Activated CD8-positive, alpha-beta memory T cell treated with anti-CD3 and anti-CD28 coated beads, Interleukin-2, amount 50 U/mL, for 1 hour (primary cell): ENCODE data around the gene GPR108.
"Not testable (repeated sequence)": the region's sequence is repeated elsewhere in the genome, so short reads cannot be mapped to it uniquely, and the experiment has no call there.

Experiments
- DNase-seq: peaks from one replicate; pipeline ENCODE4 v3.0.0-alpha.2; 2020; ENCODE audit errors: extremely low read depth

GPR108 gene

DNA sequence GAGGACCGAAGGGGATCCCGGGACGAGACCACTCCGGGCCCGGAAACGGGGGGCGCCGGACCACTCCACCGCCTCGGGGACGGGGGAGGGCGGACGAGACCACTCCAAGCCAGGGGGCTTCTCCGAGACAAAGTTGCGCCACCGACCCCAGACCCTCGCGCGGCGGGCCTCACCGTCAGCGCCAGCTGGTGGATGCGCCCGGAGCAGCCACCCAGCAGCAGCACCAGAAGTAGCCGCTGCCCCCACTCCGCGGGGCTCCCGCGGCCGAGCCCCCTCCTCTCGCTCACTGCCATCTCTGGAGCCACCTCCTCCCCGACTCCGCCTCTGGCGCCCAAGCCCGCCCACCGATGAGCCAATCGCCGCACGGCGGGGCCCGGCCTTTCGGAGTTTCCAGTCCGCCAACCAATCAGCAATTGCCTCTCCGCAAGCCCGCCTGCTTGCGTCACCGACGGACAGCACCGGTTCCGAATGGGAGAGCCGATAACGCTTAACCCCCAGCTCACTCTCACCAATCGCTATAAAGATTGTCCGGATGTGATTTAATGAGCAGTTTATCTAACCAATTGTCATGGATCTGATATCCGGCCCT lies at the start of gene GPR108:
Gene GPR108 (minus strand): TSS at position 297 of the 589 bp plus-strand sequence. CDS start 4 bp downstream, at position 293.
- peak; percentile 96 for DNase-seq

DNA sequence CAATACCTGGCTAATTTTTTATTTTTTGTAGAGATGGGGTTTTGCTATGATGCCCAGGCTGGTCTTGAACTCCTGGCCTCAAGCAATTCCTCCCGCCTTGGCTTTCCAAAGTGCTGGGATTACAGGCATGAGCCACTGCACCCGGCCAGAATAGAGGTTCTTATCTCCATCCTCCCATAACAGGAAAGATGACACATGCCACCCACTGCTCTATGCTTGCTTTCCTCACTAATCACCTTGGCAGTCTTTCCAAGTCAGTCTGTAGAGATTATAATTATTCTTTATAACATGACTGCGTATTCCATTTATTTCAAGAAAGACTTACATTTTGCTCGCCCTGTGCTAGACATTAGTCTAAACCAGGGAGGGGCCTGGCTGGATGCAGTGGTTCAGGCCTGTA lies 41.8 kb upstream of the GPR108 start:
- DNase-seq: no peak

DNA sequence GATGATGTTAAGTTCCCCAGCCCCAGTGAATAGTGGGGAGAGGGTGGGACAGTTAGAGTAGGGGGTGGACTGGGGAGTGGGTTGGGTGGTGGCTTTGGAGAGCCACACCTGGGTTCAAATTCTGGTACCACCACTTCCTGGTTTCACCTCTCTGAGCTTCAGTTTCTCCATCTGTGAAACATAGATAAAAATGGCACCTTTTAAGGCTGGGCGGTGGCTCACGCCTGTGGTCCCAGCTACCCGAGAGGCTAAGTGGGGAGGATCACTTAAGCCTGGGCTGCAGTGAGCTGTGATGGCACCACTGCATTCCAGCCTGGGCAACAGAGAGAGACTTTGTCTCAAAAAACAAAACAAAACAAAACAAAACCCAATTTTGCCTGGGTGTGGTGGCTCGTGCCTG lies 41.0 kb upstream of the GPR108 start:
- DNase-seq: no peak

DNA sequence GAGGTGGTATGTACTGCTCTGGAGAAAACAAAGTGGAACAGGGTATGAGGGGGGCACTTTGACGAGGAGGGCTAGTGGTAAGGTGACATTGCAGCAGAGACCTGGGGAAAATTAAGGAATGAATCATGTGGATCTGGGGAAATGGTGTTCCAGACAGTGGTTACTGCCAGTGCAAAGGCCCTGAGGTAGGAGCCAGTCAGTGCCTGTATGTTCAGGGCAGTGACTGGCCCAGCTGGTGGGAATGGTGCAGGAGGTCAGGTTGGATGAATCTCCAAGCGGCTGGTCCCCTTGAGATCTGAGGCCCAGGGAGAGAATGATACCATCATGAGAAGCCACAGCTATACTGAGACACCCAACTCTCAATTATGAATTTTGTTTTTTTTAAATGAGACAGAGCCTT lies 40.1 kb upstream of the GPR108 start:
- DNase-seq: no peak

DNA sequence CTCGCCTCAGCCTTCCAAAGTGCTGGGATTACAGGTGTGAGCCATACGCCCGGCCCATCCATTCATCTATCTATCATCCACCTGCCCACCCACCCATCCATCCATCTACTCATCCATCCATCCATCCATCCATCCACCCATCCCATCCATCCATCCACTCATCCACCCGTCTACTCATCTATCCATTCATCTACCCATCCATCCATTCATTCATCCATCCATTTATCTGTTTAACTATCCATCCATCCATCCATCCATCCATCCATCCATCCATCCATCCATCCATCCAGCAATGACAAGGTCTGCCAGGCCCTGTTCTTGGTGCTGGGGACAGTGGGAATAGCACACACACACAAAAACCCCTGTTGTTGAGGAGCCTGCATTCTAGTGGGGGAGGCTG lies 39.6 kb upstream of the GPR108 start:
- DNase-seq: no peak

DNA sequence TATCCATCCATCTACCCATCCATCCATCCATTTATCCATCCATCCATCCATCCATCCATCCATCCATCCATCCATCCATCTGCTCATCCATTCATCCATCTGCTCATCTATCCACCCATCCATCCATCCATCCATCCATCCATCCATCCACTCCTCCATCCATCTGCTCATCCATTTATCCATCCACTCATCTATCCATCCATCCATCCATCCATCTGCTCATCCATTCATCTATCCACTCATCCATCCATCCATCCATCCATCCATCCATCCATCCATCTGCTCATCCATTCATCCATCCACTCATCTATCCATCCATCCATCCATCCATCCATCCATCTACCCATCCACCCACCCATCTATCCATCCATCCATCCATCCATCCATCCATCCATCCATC lies 38.7 kb upstream of the GPR108 start:
- not testable (repeated sequence) for DNase-seq

DNA sequence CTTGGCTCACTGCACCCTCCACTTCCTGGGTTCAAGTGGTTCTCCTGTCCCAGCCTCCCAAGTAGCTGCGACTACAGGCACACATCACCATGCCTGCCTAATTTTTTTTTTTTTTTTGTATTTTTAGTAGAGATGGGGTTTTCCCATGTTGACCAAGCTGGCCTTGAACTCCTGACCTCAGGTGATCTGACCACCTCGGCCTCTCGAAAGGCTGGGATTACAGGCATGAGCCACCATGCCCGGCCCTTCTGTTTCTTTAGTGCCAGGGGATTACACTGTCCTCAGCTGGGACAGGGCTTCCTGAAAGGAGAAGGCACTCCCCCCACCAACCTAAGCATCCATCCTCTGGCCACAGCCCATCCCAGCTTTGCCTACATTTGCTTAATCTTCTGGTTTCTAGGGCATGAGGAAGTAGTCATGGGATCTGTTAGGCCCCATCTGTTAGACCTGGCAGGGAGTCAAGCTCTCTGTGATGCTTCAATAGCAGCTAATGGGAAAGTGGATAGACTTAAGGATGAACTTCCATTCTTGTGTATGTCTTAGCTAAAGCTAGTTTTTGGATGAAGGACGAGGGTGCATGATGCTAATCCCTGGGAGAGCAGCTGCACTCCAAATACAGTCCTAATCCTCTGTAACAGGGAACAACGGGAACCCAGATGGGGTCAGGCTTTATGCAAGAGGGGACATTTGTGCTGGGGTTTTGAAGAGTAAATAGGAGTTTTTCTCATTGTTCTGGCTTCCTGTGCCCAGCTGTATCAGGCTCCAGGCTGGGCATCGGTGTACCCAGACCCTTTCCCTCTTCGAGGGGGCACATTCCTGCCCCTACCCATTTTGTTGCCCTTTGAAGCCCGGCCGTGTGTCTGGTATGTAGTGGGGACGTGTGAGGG lies 37.7 kb upstream of the GPR108 start:
- DNase-seq: no peak

DNA sequence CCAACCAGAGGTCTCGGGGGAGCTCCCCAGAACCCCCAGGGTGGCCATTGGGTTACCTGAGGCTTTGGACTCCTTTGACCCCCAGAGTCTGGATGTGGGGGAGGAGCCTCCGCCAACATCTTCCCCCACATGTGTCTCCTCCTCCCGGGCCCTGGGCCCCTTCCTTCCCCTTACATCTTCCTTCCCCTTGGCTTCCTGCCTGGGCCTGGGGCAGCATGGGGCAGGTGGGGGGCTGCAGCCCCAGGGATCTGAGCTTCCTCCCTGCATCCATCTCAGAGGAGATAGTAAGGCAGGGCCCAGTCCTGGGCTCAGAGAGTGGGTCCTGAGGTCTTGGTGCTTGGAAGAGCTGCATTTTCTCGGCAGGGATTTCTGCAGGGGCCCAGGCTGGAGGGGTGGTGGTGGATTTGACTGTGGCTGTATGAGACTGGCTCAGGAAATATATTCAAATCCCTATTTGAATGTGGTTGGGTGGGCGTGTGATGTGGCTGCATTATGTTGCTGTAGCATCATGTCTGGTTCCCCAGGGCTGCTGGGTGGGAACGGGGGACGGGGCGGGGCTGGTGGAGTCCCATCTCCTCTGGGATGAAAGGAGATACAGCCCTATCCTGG lies 36.0 kb upstream of the GPR108 start:
- DNase-seq: no peak

DNA sequence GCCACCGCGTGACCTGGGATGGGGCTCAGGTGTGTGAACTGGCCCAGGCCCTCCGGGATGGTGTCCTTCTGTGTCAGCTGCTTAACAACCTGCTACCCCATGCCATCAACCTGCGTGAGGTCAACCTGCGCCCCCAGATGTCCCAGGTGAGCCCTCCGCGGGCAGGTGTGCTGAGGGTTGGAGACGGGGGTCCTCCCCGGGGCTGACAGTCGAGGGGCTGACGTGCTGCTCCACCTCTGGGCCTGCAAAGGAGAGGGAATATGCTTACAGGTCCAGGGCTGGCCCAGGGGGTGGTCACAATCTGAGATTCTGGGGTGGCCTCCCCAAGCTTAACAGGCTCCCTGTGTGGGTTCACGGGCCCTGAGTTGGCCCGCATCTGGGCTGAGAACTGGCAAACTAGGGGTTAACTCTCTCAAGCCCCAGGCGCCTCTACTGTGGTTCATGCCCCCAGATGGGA lies 35.5 kb upstream of the GPR108 start:
- DNase-seq: no peak

DNA sequence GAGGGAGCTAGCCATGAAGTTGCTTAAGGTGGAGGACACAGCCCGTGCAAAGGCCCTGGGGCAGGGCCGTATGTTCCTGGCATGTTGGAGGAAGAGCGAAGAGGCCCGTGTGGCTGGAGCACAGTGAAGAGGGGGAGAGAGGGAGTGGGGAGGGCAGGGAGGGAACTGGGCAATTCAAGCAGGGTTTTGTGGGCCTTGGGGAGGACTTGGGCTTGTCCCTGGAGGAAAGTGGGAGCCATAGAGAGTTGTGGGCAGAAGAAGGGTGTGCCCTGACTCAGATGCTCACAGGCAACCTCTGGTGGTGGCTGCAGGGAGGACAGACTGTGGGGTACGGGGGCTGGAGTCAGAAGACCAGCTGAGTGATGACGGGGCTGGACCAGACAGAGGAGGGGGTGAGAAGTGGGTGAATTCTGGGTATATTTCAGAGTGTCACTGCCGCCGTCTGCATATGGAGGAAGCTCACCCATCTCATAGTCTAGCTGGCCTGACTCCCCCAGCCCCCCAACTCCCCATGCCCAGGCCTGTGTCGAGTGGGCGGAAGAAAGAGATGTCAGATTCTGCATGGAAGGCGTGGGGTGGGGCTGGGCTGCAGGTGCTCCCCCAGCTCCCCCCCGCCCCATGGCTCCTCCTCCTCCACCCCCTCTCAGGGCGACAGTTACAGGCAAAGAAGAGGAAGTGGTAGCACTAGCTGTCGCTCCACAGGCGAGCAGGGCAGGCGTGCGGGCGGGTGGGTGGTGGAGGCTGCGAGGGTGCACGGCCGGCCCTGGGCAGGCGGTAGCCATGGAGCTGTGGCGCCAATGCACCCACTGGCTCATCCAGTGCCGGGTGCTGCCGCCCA lies 34.9 kb upstream of the GPR108 start, which contains the start of gene VAV1:
Gene VAV1 (plus strand): TSS at position 681 of the 838 bp plus-strand sequence. CDS start 100 bp downstream, at position 781.
- peak; percentile 79 for DNase-seq

DNA sequence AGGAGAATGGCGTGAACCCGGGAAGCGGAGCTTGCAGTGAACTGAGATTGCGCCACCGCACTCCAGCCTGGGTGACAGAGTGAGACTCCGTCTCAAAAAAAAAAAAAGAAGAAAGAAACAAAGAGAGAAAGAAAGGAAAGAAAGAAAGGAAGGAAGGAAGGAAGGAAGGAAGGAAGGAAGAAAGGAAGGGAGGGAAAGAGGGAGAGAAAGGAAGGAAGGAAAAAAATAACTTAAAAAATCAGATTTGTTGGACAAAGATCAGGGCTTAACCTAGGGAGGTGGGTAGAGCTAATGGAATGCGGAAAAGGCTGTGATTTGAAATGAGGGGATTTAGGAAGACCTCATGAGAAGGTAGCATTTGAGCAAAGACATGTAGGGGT lies 34.3 kb upstream of the GPR108 start:
- DNase-seq: not testable (repeated sequence)

DNA sequence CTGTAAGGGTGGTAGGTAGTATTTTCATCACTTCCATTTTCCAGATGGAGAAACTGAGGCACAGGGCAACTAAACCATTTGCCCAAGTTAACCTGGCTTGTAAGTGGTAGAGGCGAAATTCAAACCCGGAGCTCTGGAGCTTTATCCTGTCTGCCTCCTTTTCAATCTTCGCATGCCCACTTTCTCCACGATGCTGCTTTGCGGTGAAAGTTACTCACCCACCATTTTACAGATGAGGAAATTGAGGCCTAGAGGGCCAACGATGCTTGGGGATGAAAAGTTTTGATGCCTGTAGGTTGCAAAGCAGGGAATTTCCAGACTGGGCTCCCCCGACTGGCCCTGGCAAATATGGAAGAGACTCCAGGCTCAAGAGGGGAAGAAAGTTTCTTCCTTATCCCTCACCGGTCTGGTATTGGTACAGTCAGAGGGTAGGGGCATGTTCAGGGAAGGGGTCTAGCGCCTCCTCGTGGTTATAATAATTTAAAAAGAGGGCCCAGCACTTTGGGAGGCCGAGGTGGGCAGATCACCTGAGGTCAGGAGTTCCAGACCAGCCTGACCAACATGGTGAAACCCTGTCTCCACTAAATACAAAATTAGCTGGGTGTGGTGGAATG lies 31.7 kb upstream of the GPR108 start:
- no peak for DNase-seq

DNA sequence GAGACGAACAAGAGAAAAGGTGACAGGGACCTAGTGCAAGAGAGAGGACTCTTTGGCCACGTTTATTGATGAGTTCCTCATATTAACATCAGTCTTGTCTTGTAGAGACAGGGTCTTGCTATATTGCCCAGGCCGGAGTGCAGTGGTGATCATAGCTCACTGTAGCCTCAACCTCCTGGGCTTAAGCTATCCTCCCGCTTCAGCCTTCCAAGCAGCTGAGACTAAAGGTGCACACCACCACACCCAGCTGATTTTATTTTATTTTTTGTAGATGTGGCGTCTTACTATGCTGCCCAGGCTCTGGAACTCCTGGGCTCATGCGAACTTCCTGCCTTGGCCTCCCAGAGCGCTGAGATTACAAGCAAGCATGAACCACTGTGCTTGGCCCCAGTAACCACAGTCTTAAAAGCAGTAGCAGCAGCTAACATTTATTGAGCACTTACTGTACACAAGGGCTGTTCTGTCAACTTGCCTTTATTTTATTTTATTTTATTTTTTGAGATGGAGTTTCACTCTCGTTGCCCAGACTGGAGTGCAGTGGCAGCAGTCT lies 30.9 kb upstream of the GPR108 start:
- DNase-seq: no peak

DNA sequence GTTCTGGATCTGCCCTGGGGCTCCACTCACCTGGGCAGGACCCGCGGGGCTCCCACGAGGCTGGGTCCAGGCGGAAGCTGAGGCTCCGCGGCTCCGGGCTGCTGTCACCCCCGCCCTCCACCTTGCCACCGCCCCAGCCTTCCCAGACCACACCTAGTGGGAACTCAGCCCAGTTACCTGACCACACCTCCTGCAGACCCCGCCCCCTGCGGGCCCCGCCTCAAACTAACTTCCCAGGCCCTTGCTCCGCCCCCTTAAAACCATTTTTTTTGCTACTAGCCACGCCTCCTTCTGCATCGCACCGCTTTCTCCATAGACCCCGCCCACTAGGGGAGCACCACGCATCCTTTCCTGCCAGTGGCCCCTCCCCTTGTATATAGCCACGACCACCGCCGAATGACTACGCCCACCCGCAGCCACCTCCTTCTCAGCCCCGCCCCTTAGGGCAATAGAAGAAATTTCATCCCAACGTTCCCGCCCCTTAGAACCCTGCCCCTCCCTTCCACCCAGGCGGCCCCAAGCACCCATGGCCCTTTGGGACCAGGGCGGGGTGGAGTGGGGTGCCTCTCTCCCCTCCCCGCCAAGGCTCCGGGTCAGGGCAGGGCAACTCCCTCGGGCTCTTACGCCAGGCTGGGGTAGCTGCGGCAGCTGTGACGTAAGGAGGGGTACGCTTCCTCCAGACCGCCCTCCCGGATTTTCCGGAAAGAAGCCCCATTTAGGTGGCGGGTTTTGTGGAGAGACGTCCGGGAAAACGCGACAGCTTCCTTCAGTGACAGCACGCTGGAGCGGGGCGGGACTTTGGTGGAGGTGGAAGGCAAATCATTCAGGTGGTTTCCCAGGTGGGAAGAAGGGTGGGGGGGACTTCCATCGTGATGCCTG lies 30.2 kb upstream of the GPR108 start, which contains the start of gene SH2D3A:
Gene SH2D3A (minus strand): TSS at position 79 of the 879 bp plus-strand sequence. CDS start 3,687 bp downstream, outside the sequence.
- DNase-seq: peak; percentile 90

DNA sequence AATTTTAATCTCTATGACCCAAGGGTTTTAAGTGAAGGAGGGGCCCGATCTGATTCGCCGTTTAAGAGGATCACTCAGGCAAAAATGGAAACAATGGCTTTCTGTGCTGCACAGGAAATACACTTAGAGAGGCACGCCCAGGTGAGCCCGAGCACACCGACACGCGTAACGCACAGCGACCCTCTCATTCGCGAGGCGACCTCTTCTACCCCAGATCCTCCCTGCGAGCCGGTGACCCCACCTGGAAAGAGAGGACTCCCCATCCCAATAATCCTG lies 29.6 kb upstream of the GPR108 start:
- no peak for DNase-seq

DNA sequence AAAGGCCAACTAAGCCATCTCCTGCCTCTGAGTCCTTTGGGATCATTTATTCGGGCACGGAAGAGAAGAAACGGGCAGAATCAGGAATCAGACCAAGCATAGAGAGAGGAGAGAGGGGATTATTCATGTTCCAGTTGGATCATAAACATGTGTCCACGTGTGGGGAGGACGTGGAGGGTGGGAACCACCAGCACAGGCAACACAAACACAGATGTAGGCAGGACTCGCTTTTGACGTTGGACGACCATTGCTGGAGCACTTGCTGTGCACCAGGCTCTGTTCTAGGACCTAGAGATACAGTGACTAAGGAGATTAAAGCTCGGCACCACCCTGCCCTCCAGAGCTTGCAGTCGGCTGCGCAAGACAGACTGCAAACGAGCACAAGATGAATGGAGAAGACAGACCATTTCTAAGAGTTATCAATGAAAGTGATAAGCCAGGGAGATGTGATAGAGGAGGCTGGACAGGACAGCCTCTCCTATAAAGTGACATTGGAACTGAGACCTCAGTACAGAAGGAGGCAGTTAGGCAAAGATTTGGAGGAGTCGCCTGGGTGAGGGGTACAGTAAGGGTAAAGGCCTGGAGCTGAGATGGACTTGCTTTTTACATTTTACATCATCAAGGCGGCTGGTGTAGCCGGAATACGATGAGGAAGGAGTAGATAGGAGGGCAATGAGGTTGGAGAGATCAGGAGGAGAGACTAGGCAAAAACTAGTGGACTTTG lies 29.1 kb upstream of the GPR108 start:
- no peak for DNase-seq

DNA sequence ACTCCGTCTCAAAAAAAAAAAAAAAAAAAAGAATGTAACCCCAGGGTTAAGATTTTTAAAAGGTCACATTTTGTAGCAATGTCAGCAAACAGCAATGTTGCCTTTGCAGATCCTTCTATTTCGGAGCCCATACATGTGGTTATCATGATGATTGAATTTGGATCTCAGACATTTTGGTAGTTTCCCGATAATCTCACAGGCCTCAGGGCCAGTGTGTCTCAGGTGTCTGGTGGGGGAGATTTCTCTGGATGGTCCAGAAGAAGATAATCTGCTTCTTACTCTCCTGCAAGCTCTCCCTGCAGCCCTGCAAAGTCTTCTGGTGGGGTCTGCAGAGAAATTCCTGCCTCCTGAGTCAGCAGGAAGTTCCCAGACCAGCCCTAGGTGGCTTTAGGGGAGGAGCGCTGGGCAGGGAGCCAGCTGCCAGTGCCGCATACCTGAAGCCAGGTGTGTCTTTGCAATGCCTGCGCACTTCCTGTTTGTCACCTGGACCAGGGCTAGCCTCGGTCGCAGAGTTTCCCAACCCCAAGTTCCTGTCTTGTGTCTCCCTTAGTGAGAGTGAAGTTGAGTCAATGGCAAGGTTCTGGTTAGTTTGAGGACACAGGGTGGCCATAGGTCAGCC lies 28.5 kb upstream of the GPR108 start:
- no peak for DNase-seq

DNA sequence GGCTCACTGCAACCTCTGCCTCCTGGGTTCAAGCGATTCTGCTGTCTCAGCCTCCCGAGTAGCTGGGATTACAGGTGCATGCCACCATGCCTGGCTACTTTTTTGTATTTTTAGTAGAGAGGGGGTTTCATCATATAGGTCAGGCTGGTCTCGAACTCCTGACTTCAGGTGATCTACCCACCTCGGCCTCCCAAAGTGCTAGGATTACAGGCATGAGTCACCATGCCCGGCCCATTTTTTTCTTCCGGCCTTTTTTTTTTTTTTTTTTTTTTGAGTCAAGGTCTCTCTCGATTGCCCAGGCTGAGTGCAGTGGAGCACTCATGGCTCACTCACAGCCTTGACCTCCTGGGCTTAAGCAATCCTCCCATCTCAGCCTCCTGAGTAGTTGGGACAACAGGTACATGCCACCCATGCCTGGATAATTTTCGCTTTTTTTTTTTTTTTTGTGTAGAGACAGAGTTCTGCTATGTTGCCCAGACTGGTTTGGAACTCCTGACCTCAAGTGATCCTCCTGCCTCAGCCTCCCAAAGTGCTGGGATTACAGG lies 24.9 kb upstream of the GPR108 start:
- not testable (repeated sequence) for DNase-seq
